Activated CD4-positive, alpha-beta T cell treated with anti-CD3 and anti-CD28 coated beads for 24 hours (primary cell): ENCODE data around the gene CYP2D6.
A peak's percentile ranks its signal among the peaks of the same experiment; 100 is the strongest.
"Not testable (repeated sequence)": the region's sequence is repeated elsewhere in the genome, so short reads cannot be mapped to it uniquely, and the experiment has no call there.

Source experiments
- DNase-seq, 2 donors: peaks; one replicate each; pipeline ENCODE4 v3.0.0-alpha.2; 2020; ENCODE audit warnings: low read depth in 2 of 2

The CYP2D6 gene

DNA sequence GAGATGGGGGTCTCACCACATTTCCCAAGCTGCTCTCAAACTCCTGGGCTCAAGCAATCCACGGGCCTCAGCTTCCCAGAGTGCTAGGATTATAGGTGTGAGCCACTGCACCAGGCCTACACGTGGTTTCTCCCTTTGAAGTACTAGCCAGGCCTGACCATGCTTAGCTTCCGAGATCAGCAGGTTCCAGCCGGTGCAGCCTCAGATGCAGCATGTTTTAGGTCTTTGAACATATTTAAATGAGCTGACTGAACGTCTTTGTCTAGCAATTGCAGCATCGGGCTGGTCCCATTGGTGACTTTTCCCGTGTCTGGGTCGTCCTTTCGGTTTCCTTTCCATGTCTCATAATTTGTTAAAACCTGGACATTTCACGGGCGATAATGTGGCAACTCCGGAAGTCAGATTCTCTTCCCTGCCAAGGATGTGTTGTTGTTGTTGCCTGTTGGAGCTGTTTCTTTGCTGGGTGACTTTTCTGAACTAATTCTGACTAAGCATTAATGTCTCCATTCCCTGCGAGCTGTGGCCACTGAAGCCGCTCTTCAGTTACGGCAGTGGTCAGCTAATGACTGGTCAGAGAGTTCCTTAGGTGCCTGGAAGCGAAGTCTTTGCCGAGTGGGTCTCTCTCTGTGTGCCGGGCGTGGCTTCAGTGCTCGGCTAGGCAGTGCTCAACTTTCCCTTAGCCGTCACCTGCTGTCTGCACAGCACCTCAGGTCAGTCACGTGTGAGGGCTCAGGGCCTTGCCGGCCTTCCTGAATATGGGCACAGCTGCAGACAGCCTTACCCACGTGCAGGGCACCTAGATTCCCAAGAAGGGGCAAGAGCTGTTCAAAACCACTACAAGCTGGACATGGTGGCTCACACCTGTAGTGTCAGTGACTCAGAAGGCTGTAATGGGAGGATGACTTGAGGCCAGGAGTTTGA lies 3.8 kb upstream of the CYP2D6 start:
- DNase-seq = no peak

DNA sequence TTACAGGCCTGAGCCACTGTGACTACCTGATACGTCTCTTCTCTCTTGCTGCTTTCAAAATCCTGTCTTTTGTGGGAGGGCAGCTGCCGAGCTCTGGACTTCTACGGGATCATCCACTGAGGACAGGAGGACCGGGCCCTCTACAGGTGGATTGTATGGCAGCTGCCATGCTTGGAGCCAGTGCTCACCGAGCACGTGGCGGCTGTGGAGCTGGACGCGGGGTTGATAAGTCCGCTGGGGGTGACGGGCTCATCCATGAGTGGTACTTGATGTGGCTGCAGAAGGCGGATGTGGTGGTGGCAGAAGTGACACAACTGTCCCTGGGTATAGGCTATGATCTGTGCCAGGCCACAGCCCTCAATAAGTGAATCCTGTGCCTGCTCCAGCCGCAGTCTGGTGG lies 1.8 kb upstream of the CYP2D6 start:
- DNase-seq = no peak

DNA sequence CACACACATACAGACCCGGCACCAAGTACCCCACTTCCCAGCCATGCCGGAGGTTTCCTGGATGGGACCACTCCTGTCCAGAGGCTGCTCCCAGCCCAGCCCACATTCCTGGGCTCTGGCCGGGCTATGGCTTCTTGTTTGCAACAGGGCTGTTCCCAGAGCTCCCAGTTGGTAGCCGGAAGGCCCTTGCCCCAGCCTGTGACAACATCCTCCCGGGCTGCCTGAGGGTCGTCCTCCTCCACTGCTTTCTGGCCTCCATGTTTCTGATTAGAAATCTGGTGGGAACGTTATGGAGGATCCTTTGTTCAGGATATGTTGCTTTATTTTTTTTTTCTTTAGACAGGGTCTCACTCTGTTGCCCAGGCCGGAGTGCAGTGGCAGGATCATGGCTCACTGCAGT lies 952 bp upstream of the CYP2D6 start:
- no peak for DNase-seq

DNA sequence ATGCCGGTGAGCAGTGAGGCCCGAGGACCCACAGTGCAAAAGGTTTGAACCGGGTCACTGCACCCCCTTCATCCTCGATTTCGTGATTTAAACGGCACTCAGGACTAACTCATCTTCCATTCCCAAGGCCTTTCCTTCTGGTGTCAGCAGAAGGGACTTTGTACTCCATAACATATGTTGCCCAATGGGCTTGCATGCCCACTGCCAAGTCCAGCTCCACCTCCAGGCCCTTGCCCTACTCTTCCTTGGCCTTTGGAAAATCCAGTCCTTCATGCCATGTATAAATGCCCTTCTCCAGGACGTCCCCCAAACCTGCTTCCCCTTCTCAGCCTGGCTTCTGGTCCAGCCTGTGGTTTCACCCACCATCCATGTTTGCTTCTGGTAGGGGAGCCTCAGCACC lies 428 bp downstream of the CYP2D6 start:
- DNase-seq = not testable (repeated sequence)

DNA sequence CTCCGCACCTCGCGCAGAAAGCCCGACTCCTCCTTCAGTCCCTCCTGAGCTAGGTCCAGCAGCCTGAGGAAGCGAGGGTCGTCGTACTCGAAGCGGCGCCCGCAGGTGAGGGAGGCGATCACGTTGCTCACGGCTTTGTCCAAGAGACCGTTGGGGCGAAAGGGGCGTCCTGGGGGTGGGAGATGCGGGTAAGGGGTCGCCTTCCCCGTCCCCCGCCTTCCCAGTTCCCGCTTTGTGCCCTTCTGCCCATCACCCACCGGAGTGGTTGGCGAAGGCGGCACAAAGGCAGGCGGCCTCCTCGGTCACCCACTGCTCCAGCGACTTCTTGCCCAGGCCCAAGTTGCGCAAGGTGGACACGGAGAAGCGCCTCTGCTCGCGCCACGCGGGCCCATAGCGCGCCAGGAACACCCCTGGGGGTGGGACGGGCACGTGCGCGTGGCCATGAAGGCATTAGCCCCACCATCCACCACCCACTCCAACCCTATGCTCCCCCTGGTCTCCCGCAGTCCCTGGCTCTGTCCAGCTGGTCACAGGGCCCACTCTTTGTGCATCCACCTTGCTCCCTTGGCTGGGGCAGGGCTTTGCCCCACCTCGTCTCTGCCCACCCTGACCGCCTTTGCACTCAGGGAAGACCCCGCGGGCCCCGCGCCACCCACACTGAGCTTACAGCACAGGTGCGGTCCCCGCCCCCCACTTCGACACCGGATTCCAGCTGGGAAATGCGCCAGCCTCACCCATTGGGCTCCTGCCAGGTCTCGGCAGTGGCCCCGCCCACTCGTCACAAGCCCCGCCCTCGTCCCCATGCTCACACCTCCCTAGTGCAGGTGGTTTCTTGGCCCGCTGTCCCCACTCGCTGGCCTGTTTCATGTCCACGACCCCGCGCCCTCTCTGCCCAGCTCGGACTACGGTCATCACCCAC lies 1.6 kb downstream of the CYP2D6 start:
- not testable (repeated sequence) for DNase-seq

DNA sequence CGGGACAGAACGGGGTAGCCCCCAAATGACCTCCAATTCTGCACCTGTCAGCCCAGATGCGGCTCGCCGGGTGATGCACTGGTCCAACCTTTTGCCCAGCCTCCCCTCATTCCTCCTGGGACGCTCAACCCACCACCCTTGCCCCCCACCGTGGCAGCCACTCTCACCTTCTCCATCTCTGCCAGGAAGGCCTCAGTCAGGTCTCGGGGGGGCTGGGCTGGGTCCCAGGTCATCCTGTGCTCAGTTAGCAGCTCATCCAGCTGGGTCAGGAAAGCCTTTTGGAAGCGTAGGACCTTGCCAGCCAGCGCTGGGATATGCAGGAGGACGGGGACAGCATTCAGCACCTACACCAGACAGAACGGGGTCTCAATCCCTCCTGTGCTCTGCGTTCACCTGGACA lies 2.6 kb downstream of the CYP2D6 start:
- not testable (repeated sequence) for DNase-seq

DNA sequence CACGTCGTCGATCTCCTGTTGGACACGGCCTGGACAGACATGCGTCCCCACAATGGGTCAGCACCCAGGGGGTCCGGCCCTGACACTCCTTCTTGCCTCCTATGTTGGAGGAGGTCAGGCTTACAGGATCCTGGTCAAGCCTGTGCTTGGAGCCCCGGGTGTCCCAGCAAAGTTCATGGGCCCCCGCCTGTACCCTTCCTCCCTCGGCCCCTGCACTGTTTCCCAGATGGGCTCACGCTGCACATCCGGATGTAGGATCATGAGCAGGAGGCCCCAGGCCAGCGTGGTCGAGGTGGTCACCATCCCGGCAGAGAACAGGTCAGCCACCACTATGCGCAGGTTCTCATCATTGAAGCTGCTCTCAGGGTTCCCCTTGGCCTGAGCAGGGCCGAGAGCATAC lies 3.0 kb downstream of the CYP2D6 start:
- DNase-seq = no peak

DNA sequence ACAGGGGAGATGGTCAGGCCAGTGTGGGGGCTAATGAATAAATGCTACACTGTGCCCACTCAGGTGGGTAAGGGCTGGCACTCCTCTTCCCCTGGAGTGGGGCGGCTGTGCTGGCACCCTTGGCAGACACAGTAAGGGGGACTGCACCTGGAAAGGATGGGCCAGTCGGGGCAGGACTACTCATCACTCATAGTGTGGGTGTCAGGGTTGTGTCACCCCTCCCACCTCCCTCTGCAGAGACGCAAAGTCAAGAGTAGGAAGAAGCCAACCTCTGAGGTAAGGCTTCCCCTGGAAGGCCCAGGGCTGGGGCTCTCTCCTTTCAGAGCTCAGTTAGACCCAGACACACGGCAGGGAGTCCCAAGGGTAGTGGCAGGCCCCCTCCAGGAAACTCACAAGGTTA lies 7.1 kb downstream of the CYP2D6 start:
- DNase-seq = not testable (repeated sequence)

DNA sequence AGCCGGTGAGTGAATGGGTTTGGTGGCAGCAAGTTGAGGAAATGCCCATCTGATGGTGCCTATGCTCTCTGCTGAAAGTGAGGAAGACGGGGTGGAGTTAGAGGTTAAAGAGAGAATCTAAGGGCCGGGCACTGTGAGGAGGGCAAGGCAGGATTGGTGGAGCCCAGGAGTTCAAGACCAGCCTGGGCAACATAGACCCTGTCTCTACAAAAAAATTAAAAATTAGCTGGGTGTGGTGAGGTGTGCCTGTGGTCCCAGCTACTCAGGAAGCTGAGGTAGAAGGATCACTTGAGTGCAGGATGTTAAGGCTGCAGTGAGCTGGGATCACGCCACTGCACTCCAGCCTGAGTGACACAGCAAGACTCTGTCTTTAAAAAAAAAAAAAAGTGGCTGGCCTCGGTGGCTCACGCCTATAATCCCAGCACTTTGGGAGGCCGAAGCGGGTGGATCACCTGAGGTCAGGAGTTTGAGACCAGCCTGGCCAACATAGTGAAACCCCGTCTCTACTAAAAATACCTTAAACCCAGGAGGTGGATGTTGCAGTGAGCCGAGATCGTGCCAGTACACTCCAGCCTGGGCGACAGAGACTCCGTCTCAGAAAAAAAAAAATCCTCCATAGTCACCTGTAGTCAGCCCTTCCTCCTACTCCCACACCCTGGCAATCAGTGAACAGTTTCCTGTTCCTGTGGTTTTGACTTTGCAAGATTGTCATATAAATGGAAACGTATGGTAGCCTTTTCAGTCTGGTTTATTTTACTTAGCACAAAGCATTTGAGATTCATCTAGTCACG lies 10.2 kb downstream of the CYP2D6 start:
- peak in 1 of 2 donors; percentile 35 for DNase-seq

DNA sequence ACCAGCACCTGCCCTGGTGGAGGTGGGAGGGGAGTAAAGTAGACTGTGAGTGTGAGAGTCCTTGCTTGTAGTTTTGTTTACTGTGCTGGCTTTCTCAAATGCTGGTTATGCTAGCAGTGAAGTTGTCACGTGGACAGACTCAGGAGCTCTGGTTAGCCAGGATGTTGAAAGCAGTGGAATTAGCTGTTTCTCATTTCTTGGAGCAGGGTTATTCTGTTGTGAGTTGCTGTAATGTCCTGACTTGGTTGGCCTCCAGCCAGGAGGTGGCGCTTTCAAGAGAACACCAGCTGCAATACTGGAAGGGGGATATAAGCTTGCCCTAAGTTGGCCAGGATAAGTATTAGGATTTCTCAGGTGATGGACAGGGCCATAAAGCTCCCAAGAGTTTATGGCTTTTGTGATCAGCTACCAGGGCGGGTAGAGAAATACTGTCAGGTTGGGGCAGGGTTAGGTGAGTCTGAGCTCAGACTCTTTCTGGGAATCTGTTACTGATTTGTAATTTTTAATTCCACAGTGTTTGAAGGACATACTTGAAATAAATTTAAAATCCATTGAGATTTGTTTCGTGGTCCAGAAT lies 13.7 kb downstream of the CYP2D6 start:
- no peak for DNase-seq

DNA sequence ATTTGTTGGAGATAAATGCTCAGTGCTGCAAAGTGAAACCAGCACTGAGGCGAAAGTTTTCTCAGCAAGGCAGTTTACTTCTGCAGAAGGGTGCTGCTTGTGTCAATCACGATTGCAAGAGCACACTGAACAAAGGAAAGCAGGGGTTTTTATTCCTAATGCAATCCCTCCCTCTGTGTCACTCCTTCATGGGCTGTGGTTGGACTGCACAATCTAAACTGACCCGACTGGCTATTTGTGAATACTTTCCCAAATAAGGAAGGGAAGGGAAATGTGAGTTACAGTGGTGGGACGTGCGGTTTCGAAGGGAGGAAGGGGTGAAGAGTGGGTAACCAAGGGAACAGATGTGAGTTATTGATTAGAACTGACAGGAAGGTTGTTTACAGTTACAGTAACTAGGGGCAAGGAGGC lies 15.2 kb downstream of the CYP2D6 start:
- DNase-seq = not testable (repeated sequence)

DNA sequence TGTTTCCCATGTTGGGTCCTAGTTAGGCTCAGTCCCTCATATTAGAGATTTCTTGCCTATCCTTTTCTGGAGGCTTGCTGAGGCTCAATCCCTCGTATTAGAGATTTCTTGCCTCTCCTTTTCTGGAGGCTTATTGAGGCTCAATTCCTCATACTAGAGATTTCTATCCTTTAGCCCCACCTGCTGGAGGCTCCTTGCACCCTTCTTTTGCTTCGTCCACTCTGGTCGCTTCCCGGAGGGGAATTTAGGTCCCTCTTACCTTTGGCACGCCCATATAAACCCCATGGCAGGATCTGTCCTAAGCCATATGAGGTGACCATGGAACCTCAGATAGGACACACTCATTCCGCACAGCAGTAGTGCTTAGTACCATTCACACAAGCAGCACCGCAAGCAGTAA lies 15.9 kb downstream of the CYP2D6 start:
- no peak for DNase-seq

DNA sequence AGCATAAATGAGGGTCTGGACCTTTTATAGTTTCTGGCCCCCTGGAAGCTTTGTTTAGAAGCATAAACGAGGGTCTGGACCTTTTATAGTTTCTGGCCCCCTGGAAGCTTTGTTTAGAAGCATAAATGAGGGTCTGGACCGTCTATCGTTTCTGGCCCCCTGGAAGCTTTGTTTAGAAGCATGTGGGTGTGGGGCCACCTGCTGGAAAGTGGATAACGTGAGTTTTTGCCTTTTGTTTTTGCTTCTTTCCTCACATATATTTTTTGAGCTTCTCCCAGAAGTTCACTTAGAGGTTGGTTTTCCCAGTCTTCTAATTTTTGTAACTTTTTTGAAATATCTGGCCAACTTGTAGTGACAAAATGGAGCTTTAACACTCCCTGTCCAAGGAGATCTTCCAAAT lies 17.8 kb downstream of the CYP2D6 start:
- not testable (repeated sequence) for DNase-seq

DNA sequence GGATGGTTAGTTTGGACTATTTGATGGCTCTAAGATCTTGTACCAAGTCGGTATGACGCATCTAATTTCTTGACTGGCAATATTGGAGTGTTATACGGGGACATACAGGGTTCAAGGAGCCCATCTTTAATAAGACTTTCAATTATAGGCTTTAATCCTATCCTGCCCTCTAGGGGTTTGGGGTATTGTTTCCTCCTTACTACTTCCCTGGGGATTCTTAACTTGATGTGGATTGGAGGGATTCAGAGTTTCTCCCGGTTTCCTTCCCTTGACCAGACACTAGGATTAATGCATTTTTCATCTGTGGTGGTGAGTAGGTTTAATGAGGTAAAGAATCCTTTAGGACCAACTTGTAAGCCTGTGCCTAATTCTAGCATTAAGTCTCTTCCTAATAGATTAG lies 18.8 kb downstream of the CYP2D6 start:
- DNase-seq = no peak

DNA sequence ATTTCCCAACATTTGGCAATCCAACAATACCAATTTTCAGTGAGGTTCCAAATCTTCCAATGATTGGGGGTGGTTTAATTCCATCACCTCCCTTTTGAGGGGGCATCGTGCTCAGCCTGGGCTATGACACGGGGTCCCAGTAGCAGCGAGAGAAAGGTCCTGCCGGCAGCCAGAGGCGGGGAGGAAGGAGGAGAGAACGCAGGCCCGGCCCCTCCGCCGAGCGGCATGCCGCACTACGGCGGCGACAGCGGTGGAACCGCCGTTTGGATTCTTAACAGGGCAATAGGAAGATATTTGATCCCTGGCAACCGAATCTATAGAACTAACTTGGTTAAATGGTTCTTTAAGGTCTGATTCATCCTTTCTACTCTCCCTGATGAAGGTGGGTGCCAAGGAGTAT lies 21.8 kb downstream of the CYP2D6 start:
- DNase-seq = no peak

DNA sequence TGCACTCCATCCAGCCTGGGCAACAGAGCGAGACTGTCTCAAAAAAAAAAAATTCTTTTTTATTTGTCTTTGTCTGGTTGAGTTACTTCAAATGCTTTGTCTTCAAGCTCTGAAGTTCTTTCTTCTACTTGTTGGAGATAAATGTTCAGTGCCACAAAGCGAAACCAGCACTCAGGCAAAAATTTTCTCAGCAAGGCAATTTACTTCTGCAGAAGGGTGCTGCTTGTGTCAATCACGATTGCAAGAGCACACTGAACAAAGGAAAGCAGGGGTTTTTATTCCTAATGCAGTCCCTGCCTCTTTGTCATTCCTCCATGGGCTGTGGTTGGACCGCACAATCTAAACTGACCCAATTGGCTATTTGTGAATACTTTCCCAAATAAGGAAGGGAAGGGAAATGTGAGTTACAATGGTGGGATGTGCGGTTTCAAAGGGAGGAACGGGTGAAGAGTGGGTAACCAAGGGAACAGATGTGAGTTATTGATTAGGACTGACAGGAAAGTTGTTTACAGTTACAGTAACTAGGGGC lies 26.2 kb downstream of the CYP2D6 start:
- not testable (repeated sequence) for DNase-seq

DNA sequence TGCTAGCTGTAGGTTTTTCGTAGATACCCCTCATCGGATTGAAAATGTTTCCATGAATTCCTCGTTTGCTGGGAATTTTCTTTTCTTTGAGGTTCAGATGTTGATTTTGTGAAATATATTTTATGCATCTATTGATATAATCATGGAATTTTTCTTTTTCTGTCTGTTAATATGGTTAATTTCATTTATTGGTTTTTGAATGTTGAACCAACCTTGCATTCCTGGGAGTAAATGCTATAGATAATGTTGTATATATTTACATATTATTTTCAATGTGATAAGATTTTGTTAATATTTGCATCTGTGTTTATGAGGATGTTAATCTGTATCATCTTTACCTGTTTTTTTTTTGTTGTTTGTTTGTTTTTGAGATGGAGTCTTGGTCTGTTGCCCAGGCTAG lies 29.4 kb downstream of the CYP2D6 start:
- DNase-seq = no peak

DNA sequence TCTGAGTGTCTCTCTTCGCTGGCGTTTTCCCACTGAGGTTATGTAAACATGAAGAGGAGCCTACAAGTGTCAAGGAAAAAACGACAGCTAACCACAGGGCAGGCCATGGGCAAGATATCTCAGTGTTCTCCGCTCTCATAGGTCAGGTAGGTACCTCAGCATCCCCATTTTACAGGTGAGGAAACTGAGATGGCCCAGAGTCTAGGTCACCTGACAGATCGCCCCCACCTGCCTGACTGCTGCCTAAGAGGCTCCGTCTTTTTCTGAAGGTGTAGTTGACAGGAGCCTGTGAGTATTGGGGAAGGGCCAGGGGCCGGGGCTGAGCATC lies 39.2 kb downstream of the CYP2D6 start:
- DNase-seq = no peak

DNA sequence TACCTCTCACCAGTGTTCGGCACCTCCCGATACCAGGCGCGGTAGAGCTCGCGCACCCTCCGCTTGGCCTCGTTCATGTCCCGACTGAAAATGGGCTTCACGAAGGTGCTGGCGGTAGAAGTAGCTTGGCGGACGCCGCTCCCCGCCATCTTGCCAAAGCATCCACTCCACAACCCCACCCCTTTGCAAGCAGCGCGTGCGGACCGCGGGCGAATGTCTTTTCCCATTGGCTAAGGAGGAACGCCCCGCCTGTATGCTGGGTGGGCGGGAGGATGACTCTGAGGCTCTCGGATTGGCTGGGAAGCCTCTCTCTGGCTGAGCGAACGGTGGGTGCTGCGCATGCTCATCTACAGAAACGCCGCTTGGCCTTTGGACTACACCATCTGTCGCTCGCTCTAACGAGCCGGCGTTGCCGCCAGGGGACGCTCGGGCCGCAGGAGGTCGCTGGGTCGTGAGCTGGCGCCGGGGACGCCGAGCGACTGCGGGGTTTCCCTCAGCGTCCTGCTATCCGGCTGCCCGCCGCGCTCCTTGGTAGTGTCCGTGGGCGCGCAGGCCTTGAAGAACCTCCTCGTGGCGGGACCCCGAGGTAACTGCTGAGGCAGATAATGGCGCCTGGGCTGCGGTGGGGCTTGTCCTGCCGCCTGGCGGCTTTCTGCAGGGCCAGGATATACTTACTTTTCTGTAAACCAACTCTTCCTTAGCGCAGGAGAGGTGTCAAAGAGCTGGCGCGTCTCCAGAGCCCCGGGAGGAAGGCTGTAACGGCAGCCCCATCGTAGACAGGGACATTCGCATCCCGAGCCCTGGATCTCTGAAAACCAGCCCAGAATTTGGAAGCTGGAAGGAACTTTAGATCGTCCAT lies 39.8 kb downstream of the CYP2D6 start, which contains the start of gene NDUFA6:
Gene NDUFA6 (minus strand): TSS at position 177 of the 859 bp plus-strand sequence. CDS start 28 bp downstream, at position 149.
- peak; percentile 95 to 97 for DNase-seq

DNA sequence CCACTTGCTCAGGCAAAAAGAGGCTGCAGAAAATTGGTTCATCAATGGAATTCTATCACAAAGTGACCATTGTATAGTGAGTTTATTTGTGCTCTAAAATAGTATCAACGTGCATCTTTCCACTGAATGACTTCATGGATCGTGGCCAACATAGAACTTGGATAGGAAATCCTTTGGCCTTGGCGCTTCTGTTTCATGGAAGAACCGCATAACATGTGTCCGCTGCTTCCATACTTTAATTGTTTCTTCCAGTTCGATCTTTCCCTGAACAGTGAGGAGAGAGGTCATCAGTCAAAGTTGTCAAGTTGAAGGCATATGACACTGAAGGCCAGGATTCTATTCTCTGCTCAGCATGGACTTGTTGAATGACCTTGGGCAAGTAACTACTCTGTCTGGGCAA lies 44.6 kb downstream of the CYP2D6 start:
- no peak for DNase-seq
